PC-3 (cell line): ENCODE measurements around the gene NUDT3.

Experiments
- CTCF ChIP-seq: fragments of 300-600 bp; sonication (generic); conservative IDR thresholded peaks from 2 replicates; pipeline ENCODE4 v1.5.1; 2017; ENCODE audit warnings: antibody characterized with exemption, low read depth, mild to moderate bottlenecking, low read length
- EZH2 ChIP-seq: fragments of 300-600 bp; sonication (generic); IDR thresholded peaks from one replicate; pipeline ENCODE4 v1.6.1; 2017; ENCODE audit warnings: antibody characterized with exemption, mild to moderate bottlenecking, low read length; ENCODE audit not compliant: unreplicated experiment
- EZH2phosphoT487 ChIP-seq: fragments of 300-600 bp; sonication (generic); IDR thresholded peaks from 2 replicates; pipeline ENCODE4 v1.6.1; 2018; ENCODE audit warnings: mild to moderate bottlenecking, antibody characterized with exemption, low read length, borderline replicate concordance

GRCh38 chr6:34305497-34305896 is 87.0 kb downstream of the NUDT3 start:
- TF ChIP-seq CTCF (no peak), EZH2phosphoT487 (no peak), EZH2 (no peak)
